ENCODE results near the gene ZNFX1.
"Not testable (repeated sequence)": the region's sequence is repeated elsewhere in the genome, so short reads cannot be mapped to it uniquely, and the experiment has no call there.

ZNFX1 gene

DNA sequence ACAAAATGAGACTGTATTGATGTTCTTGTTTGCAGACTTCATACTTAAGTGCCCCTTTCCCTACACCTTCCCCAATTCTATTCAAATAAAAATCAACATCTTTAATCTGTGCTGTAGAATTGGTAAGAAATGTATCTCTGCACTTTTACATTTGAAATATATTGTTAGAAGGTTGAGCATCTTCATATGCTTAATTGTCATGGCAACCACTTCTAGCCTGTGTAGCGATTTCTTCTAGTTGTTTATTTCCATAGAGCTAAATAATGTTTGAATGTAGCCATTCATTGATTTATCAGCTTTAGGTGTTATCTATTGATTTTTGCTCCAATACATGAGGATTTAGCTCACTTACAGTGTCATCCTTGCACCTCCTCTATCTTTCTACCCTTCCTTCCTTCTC, 37.7 kb upstream of the ZNFX1 start:
- Histone ChIP-seq H3K4me3 (ENCODE audit: low read length) (no peak overlapping the region), H2AFZ (ENCODE audit: low read length) (no peak overlapping the region), H3K4me2 (ENCODE audit: low read depth, low read length) (no peak overlapping the region), H3K4me1 (ENCODE audit: low read length) (no peaks in the 10 kb centered on the region), H3K27ac (ENCODE audit: low read length) (no peak overlapping the region), H3F3A (ENCODE audit: insufficient read depth, low read length) (no peaks in the 10 kb centered on the region), H3K36me3 (replicated peaks; ENCODE audit: insufficient read depth, low read length) (no peaks in the 10 kb centered on the region), H3K79me2 (ENCODE audit: low read length) (no peaks in the 10 kb centered on the region), H4K20me1 (ENCODE audit: insufficient read depth, low read length) (no peaks in the 10 kb centered on the region), H3K27me3 (replicated peaks; ENCODE audit: insufficient read depth, low read length) (peaks cover 24% of the 10 kb centered on the region), H3K9me3 (replicated peaks; ENCODE audit: insufficient read depth, low read length) (no peaks in the 10 kb centered on the region), H3K9ac (ENCODE audit: low read length) (no peak overlapping the region), H3K9me2 (replicated peaks; ENCODE audit: insufficient read depth, low read length) (no peaks in the 10 kb centered on the region)
- TF ChIP-seq EZH2phosphoT487 (IDR thresholded peaks at IDR 0.05; ENCODE audit: low read length) (no peak), CTCF (IDR thresholded peaks at IDR 0.05; ENCODE audit: low read length) (no peak), EZH2 (optimal IDR thresholded peaks at IDR 0.05; ENCODE audit: low read depth, low read length) (no peak)
- DNase-seq = no peak

GRCh38 chr20:49314052-49314451, 36.2 kb upstream of the ZNFX1 start:
- not testable (repeated sequence) for H3K36me3 ChIP-seq (replicated peaks; ENCODE audit: insufficient read depth, low read length); H2AFZ ChIP-seq (ENCODE audit: low read length); H3K9me2 ChIP-seq (replicated peaks; ENCODE audit: insufficient read depth, low read length); H3K9ac ChIP-seq (ENCODE audit: low read length); H4K20me1 ChIP-seq (ENCODE audit: insufficient read depth, low read length); H3K79me2 ChIP-seq (ENCODE audit: low read length); H3K9me3 ChIP-seq (replicated peaks; ENCODE audit: insufficient read depth, low read length); H3K4me1 ChIP-seq (ENCODE audit: low read length); H3F3A ChIP-seq (ENCODE audit: insufficient read depth, low read length); H3K4me3 ChIP-seq (ENCODE audit: low read length); H3K4me2 ChIP-seq (ENCODE audit: low read depth, low read length); H3K27ac ChIP-seq (ENCODE audit: low read length); DNase-seq
- peaks cover 13% of the 10 kb centered on the region for H3K27me3 ChIP-seq (replicated peaks; ENCODE audit: insufficient read depth, low read length)

- Histone ChIP-seq H3K9me3 (replicated peaks; ENCODE audit: insufficient read depth, low read length) (no peaks in the 10 kb centered on the region), H3F3A (ENCODE audit: insufficient read depth, low read length) (no peaks in the 10 kb centered on the region), H3K27me3 (replicated peaks; ENCODE audit: insufficient read depth, low read length) (peaks cover 5% of the 10 kb centered on the region; the same call in 1 of the 2 replicates), H3K4me1 (ENCODE audit: low read length) (no peaks in the 10 kb centered on the region), H4K20me1 (ENCODE audit: insufficient read depth, low read length) (no peaks in the 10 kb centered on the region), H3K79me2 (ENCODE audit: low read length) (no peaks in the 10 kb centered on the region), H2AFZ (ENCODE audit: low read length) (no peak overlapping the region), H3K9ac (ENCODE audit: low read length) (no peak overlapping the region), H3K36me3 (replicated peaks; ENCODE audit: insufficient read depth, low read length) (no peaks in the 10 kb centered on the region), H3K9me2 (replicated peaks; ENCODE audit: insufficient read depth, low read length) (no peaks in the 10 kb centered on the region), H3K4me3 (ENCODE audit: low read length) (no peak overlapping the region), H3K27ac (ENCODE audit: low read length) (no peak overlapping the region), H3K4me2 (ENCODE audit: low read depth, low read length) (no peak overlapping the region)
- no peak for DNase-seq
- TF ChIP-seq EZH2 (optimal IDR thresholded peaks at IDR 0.05; ENCODE audit: low read depth, low read length) (no peak), CTCF (IDR thresholded peaks at IDR 0.05; ENCODE audit: low read length) (no peak), EZH2phosphoT487 (IDR thresholded peaks at IDR 0.05; ENCODE audit: low read length) (no peak)
Observed at GRCh38 chr20:49313283-49313682, 35.4 kb upstream of the ZNFX1 start.

- no peaks in the 10 kb centered on the region for H4K20me1 ChIP-seq (ENCODE audit: insufficient read depth, low read length)
- H3K79me2 ChIP-seq (ENCODE audit: low read length) = no peaks in the 10 kb centered on the region
- no peak overlapping the region for H3K4me2 ChIP-seq (ENCODE audit: low read depth, low read length)
- H3K9me2 ChIP-seq (replicated peaks; ENCODE audit: insufficient read depth, low read length) = no peaks in the 10 kb centered on the region
- no peak for DNase-seq
- H3F3A ChIP-seq (ENCODE audit: insufficient read depth, low read length) = no peaks in the 10 kb centered on the region
- TF ChIP-seq EZH2phosphoT487 (IDR thresholded peaks at IDR 0.05; ENCODE audit: low read length) (no peak), EZH2 (optimal IDR thresholded peaks at IDR 0.05; ENCODE audit: low read depth, low read length) (no peak), CTCF (IDR thresholded peaks at IDR 0.05; ENCODE audit: low read length) (no peak)
- no peaks in the 10 kb centered on the region for H3K9me3 ChIP-seq (replicated peaks; ENCODE audit: insufficient read depth, low read length)
- H3K4me1 ChIP-seq (ENCODE audit: low read length) = no peaks in the 10 kb centered on the region
- H2AFZ ChIP-seq (ENCODE audit: low read length) = no peak overlapping the region
- no peaks in the 10 kb centered on the region for H3K36me3 ChIP-seq (replicated peaks; ENCODE audit: insufficient read depth, low read length)
- H3K27ac ChIP-seq (ENCODE audit: low read length) = no peak overlapping the region
- H3K9ac ChIP-seq (ENCODE audit: low read length) = no peak overlapping the region
- H3K4me3 ChIP-seq (ENCODE audit: low read length) = no peak overlapping the region
- H3K27me3 ChIP-seq (replicated peaks; ENCODE audit: insufficient read depth, low read length) = no peaks in the 10 kb centered on the region
Observed at GRCh38 chr20:49312661-49313060, 34.8 kb upstream of the ZNFX1 start.
